Left renal cortex interstitium (tissue), 4 donors: ENCODE measurements around the gene RYR3. TPM values are rescaled to one million over a fixed set of nuclear protein-coding genes. Genes with fewer than 3 reads are reported as not detected.

Experiments
- DNase-seq, 4 donors: peaks; one replicate each; pipeline ENCODE4 v3.0.0-alpha.2; 2013; ENCODE audit warnings: low read depth in 4 of 4, low spot score in 2 of 4, missing footprints in 1 of 4
- polyA plus RNA-seq, 4 donors: library from polyadenylated mRNA; unstranded; fragments of 120-200 nt; gene quantifications; one replicate each; pipeline ENCODE4 v1.2.1, GENCODE V29; 2013; ENCODE audit not compliant: insufficient read length in 4 of 4

The RYR3 gene
- 10 to 100 TPM in 2 of 4 donors, 1 to 10 TPM in 2; 2.5 to 16.7 (median 10.1) TPM for polyA plus RNA-seq

DNA sequence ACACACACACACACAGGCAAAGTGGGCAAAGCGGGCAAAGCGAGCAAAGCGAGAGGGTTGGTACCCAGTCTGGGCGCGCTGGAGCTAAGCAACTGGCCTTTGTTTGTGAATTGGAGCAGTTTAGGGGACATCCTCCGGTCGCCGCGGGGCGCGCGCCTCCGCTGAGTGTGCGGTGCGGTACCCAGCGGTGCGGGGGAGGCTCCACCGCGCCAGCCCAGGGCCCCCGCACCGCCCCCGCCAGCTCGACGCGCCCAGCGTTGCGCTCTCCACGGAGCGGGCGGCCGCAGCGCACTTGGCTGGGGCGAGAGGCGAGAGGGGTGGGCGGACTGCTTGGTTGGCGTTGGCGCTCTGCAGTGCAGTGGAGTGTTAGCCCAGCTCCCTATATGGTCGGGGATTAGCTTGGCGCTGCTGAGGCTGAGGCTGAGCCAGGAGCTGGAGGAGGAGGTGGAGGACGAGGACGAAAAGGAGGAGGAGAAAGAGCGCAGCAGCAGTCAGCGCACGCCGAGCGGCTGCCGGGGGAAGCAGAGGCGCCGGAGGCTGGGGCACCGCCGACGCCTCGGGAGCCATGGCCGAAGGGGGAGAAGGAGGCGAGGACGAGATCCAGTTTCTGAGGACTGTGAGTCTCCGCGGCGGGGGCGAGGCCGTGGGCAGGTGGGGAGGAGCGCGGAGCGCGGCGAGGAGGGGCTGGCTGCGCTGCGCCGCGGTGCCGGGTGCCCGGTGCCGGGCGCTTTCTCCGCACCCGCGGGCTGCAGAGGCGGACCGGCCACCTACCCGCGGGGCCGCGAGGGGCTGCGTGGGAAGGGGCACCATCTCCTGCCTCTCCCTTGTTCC, at the start of gene RYR3:
TSS of gene RYR3 (plus strand) at position 487 of the 831 bp plus-strand sequence. CDS start at position 566, 79 bp downstream.
- peak in 2 of 4 donors; percentile 41 to 53 for DNase-seq

DNA sequence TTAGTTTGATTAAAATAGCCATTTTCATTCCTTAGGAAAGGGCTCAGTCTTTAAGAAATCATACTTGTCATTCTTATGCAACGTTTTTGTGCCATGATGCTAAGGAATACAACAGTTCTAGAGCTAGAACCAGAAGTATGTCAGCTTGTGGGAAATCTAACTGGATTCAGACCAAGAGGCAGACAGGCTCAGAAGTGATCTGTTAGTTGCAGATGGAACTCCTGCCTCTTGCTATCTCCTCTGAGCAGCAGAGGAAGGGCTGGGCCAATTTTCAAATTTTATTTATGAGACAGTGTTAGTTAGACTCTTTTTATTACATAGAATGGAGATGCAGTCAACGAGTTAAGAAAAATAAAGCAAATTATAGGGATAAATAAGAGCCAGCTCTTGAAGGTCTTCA, 48.5 kb upstream of the RYR3 start:
- DNase-seq = no peak

DNA sequence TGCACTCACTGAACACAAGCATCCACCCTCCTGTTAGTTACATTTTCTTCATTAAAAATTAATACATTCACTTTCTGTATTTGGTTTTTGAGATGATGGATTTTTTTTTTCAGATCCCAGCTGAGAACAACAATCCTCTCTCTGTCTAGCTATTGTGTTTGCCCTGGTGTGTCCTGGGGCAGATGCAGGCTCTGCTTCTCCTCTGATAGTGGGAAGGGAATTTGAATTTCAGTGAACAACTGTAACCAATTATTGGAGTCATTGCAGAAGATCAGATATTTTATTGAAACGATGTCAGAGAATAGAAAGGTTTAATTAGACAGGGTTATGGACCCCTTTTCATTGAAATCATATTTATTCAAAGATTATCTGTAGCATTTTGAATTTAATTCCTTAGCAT, 33.1 kb upstream of the RYR3 start:
- no peak for DNase-seq

DNA sequence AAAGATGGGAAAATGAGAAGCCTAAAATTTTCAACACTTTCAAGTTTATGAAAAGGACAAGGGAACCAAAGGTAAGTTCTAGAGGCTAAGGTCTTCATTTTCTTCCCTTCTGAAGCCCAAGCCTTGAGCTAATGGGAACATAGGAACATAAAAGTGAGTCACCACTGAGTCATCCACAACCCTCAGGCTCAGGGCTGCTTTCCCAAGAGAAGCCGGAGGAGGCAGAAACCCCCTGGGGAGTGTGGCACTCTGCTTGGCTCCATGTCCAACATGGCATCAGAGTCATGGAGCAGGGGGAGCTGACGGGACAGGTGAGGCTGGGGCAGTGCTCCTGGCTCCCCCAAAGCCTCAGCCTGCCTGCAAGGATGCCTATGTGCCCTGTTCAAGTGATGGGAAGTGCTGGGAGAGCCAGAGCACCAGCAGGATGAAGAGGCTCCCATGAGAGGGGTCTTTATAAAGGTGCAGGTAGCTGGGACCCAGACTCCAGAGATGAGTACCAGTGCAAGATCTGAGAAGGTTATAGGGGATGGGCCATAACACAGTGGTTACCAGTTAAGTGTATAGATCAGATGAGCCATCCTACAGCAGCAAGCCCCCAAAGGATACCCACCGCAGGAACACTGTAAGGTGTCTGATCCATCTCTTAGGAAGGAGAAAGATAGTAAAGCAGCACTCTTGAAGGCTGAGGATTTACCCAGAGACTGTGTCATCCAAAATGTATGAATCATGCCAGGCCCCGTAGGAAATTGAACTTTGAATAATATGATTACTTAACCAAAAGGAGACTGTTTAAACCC, 31.8 kb upstream of the RYR3 start:
- no peak for DNase-seq

DNA sequence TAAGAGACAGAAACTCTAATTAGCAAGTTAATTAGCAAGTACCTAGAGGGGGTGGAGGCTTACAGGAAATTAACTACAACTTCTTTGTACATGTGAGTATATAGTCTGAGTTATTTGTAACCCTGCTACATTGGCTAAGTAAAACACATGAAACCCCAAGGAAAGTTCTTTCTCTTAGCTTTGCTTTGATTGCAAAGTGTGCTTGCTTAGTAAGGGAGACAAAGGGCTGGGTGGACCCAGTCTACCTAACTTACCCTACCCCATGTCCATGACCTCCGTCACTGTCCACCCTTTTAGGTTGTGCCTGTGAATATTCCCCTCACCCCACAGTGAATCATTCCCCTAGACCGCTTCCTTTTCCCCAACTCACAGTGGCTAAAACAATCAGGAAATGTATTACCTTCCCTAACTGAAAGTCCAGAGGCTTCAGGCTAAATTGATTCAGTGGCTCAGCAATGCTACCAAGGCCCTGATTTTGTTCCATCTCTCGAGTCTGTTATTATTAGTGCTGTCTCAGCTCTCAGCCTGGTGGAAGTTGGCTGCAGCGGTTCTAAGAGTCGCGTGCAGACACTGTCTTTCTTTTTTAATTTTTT, 31.1 kb upstream of the RYR3 start:
- no peak for DNase-seq

DNA sequence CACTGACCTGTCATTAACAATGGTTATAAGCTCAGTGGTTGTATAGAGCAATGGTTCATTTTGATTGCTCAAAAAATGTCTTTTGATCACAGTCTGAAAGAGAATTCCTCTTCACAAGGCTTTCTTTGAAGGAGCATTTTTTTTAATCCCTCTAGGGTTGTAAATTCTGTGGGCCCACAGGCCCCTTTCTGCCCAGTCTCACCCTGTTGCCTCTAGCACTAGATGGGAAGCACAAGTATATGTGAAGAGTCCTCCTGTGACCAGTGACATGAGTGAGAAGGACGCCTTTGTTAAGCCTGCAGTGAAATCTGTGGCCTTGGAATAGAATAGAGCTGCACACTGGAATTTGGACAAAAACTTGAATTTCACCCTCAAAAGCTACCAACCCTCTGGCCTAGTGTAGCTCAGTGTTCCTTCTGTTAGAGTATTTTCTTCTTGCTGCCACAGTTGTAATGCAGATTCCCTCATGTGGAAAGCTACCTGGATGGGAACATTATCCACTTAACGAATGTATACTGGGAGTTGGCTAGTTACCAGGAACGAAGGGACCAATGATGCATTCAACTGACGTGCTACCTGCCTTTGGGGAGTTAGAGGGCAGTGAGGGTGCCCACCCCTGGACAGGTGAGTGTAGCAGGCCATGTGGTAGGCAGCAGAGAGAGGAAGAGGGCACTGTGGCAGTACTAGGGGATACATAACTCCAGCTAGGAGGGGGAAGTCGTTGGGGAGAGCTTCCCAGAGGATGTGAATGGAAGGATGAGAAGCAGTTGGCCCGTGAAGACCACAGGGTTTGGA, 28.3 kb upstream of the RYR3 start:
- DNase-seq = no peak

DNA sequence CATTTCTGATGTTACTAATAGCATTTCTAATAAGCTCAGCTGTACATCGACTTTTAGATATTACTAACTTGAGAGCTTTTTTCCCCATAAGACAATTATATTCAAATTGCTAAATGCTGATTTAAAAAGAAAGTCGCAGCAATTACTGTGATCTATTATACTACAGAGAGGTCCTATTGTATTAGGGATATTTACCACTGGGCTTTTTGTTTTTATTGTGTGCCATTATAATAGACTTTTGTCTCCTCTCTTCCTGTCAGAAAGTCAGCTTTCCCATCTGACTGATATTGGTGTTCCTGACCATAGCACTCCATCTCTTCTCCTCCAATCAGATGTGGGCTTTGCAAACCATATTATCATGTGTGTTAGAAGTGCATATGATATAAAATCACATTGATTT, 27.2 kb upstream of the RYR3 start:
- DNase-seq = no peak

DNA sequence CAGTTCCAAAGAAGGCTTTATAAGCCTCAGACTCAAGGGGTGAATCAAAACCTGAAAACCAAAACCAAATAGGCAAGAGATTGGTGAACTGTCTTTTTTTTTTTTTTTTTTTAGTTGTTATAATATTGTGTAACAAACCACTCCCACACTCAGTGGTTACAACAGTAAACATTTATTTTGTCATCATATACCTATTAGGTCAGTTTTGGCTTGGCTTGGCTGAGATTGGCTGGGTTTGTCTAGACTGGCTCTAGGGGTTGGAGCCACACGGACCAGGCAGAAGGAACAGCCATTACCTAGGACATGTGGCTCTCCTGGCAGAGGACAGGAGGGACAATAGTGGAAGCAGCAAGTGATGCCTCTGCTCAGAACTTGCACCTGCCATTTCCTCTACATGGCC, 26.4 kb upstream of the RYR3 start:
- DNase-seq = no peak

DNA sequence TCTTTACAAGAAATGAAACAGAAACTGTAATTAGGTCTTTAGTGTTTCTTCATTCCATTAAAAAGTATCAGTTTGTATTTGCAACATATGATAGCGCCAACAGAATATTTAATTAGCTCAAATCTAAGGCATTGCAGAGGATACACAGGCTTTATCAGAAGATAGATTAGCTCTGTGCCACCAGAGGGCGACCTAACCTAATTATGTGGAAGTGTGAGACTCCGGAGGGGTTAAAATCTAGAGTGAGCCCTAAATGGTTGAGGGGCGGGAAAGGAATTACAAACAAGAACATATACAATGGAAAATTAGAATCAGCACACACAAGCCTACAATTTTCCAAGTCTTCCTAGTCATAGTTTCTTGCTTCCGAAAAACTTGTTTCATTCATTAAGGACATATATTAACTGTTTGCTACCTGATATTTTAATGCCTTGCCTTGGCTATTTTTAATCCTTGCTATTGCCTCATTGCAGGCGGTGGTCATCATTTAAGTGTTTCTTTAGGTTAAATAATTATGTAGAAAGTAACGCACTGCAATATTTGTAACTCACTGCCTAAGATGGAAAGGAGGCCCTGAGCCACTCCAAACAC, 18.0 kb upstream of the RYR3 start:
- peak in 2 of 4 donors; percentile 34 to 59 for DNase-seq

DNA sequence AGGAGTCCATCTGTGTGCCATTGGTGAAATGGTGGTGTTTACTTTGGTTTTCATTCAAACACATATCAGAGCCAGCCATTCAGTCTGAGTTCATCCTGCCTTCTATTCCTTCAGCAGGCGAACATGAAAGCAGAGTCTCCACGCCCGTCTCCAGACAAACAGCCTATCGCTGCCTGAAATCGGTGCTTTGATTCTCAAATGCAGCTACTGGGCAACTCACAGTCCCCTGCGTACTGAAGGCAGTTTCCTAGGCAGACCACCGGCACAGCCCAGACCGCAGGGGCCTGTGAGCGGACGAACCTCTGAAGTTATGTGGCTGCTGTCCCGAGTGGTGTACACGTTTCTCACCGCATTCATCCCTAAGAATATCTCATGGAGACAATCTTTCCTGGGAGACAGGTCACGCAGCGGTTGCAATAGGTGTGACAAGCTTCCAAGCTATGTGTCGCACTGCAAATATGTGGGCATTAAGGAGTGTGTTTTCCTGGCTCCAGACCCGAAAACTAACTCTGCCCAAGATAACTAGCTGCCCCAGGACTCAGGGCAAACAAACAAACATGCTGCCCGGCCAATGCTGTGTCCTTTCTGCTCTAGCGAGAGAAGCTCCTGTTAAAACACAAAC, 16.9 kb upstream of the RYR3 start:
- DNase-seq = no peak

DNA sequence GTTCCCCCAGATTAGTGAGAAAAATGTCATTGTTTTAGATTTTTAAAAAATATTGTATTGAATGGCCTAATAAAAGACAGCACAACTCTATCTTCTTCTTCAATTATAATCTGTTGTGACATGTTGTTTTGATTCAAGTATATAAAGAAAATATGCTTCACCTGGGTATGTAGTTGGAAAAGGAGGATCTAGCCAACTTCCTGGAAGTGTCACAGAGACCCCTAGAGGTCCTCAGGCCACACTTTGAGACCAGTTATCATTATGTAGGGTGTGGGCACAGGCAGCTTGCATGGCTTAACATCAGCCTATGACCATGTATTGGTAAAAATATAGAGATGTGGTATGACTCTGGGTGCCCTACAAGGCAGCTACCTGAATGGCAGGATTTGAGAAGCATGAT, 14.7 kb upstream of the RYR3 start:
- no peak for DNase-seq

DNA sequence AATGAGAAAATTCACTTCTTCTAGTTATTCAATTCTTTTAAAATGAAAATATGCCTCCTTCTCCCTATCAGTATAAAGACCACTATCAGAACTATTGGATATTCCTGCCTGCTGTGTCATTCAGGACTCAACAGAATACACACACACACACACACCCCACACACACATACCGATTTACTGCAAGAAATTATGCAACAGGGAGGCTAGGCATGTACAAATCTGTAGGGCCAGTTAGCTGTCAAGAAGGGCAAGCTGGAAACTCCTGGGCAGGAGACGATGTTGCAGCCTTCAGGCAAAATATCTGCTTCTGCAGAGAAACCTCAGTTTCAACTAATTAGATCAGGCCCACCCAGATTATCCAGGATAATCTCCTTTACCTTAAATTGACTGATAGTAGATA, 13.9 kb upstream of the RYR3 start:
- no peak for DNase-seq

DNA sequence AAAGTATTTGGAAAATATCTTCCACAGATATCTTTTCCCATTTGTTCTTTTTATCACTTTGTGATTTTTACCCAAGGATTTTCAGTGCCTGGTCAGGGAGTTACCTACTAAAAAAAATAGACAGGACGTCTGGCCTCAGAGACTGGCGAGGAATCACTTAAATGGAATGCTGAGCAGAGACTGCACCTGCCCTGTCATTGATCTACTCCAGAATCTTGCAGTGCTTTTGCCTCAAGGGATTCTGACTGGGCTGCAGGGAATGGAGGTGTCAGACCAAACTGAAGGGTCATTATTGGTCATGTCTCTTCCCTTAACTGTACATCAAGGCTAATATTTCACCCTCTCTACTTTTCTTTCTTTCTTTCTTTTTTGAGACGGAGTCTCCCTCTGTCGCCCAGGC, 12.1 kb upstream of the RYR3 start:
- DNase-seq = no peak

DNA sequence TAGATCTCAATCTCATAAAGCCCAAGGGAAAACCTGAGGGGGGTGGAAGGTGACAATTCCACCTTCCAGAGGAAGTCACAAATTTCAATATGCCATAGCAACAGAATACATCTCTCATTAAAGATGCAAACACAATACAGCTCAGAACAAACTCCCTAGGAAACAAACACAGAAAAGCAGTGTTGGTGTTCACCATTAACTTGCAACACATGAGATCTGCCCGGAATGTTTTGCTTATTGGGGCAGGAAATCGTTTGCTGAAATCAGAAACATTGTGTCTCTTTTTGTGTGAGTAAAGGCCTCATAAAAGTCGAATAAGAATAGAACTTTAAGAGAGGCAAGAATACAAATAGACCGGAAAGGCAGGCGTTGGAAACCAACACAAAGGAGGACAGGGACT, 5.8 kb upstream of the RYR3 start:
- DNase-seq = no peak

DNA sequence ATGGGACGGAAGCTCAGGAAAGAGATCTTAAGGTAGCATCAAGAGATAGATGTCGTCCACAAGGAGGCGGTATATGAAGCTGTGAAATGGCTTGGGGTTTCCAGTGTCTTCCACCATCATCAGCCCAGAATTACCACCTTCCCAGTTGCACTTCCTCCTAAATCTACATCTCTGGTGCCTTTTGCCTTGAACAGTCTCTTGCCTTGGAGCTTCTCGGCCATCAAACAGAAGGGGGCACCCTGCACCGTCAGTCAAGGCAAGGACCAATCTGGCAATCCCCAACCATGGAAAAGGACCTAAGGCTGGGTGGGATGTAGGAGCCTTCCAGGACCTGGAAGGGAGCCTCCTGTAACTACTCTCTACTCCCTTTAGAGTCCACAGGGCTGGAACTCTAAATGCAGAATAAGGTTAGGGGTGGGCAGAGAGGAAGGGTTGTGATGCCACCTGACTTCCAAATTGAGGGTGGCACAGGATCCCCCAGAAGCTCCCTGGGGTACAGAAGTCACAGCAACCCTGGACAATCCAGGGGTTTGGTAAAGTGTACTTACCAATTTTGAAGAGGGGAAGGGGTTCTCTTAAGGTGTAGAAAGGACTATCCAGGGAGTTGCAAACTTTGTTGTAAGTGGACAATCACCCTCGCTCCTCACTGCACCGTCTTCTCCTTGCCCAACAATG, 1.0 kb upstream of the RYR3 start:
- DNase-seq = peak in 1 of 4 donors; percentile 29

DNA sequence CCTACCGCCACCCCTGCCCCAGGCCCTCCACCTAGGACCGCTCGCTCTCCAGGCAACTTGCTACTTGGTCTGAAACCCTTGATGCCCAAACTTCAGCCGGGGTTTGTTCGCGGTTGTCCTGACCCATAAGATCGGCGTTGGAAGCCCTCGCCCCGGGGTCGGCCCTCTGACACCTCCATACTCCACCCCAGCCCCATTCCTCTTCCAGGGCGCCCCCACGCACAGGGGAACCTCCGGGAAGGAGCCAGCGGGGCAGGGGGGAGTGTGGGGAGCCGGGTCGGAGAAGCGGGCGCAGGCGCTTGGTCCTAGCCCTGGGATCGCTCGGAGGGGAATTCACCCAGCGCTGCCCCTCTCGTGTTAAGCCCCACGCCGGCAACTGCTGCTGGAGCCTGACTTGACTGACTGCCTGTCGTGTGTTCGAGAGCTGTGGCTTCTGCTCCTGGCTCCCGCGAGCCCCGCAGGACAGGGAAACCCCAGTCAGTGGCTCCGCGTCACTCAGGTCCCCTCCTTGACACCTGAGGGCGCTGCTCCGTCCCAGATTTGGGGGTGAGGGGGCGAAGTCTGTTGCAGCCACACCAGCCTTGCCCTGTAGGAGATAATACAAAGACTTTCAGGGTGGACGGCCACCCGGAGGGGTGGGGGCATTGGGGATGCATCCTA, 675 bp downstream of the RYR3 start:
- DNase-seq = no peak

DNA sequence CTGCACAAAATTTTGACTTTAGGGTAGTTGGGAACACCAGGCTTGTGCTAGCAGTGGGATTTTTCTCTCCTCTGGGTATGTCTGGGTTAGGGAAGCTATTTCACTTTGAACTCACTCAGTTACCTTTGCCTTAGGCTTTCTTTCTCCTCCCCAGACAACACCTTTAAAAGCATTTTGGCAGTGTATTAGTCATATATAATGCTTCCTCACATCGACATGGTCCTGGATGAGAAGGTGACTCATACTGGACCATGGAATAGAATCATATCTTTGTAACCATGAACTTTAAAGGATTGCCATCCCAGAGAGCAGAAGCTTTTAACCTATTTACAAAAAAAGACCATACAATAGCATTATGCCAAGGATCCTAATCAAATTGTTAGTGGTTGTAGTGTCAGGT, 2.7 kb downstream of the RYR3 start:
- no peak for DNase-seq

DNA sequence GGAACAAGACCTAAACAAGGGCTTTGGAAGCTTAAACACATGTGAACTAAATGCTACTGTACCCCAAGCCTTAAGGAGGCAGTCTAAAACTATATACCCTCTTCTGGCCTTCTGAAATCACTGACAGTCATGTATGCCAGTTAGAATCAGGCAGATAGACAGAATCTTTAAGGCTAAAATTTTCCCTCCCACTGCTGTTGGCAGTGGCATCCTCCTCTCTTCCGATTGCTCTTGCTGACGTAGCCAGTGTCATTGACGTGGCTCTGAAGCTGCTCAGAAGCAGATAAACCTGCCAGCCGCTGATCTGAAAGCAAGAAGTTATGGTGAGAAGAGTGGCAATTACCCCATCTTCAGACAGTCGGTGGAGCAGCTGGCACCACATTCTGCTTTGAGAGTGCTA, 3.3 kb downstream of the RYR3 start:
- no peak for DNase-seq

DNA sequence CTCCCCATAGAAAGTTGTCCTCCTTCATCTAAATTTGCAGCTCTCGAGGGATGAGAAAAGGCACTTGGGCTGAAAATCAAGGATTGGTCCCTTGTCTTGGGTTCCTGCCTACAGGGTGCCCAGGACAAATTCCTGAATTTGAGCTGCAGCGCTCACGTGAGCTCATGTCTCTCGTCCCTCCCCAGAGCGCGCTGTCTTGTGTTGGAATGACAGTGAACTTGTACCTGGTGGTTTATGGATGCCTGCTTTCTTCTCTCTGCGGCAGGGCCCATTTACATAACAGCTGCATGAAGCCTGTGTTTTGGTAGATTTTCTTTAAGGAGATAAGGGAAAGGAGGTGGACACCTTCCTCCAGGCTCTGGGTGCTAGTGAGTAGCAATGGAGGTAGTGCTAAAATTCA, 4.3 kb downstream of the RYR3 start:
- no peak for DNase-seq
